Stimulated activated CD4-positive, alpha-beta T cell treated with anti-CD3 and anti-CD28 coated beads, Interleukin-1b, Interleukin-23, amount 100 ng/mL, for 24 hours (primary cell): ENCODE results near the gene ZFHX3.

ENCODE experiments used
- DNase-seq, 4 experiments: peaks; one replicate each; pipeline ENCODE4 v3.0.0-alpha.2; 2020; ENCODE audit warnings: low read depth in 4 of 4, low spot score in 1 of 4

ZFHX3 gene

GRCh38 chr16:72879846-72880245, 168.1 kb downstream of the ZFHX3 start:
- no peak for DNase-seq

GRCh38 chr16:72878301-72879269, 169.3 kb downstream of the ZFHX3 start:
- DNase-seq: no peak

- DNase-seq: no peak
Observed at GRCh38 chr16:72877374-72878028, 170.4 kb downstream of the ZFHX3 start.

- DNase-seq: no peak
Observed at GRCh38 chr16:72876981-72877373, 171.0 kb downstream of the ZFHX3 start.

- no peak for DNase-seq
Observed at GRCh38 chr16:72876221-72876620, 171.7 kb downstream of the ZFHX3 start.

- DNase-seq: no peak
Observed at GRCh38 chr16:72875291-72876031, 172.5 kb downstream of the ZFHX3 start.

- DNase-seq: no peak
Observed at GRCh38 chr16:72873853-72874252, 174.1 kb downstream of the ZFHX3 start.

GRCh38 chr16:72873044-72873443, 174.9 kb downstream of the ZFHX3 start:
- no peak for DNase-seq

GRCh38 chr16:72865835-72866234, 182.1 kb downstream of the ZFHX3 start:
- no peak for DNase-seq

- no peak for DNase-seq
Observed at GRCh38 chr16:72865258-72865657, 182.7 kb downstream of the ZFHX3 start.

GRCh38 chr16:72864130-72864833, 183.6 kb downstream of the ZFHX3 start:
- DNase-seq: no peak

- DNase-seq: no peak
Observed at GRCh38 chr16:72862090-72862489, 185.8 kb downstream of the ZFHX3 start.

GRCh38 chr16:72860726-72861562, 187.0 kb downstream of the ZFHX3 start:
- DNase-seq: no peak

- no peak for DNase-seq
Observed at GRCh38 chr16:72859581-72859980, 188.3 kb downstream of the ZFHX3 start.

- no peak for DNase-seq
Observed at GRCh38 chr16:72858665-72859493, 189.0 kb downstream of the ZFHX3 start.

- DNase-seq: no peak
Observed at GRCh38 chr16:72857834-72858664, 189.9 kb downstream of the ZFHX3 start.

- DNase-seq: no peak
Observed at GRCh38 chr16:72856797-72857196, 191.1 kb downstream of the ZFHX3 start.

- DNase-seq: no peak
Observed at GRCh38 chr16:72854267-72854959, 193.5 kb downstream of the ZFHX3 start.
